ENCODE results near the gene PSD2.

Gene PSD2

GRCh38 chr5:139760066-139761056, 35.2 kb upstream of the PSD2 start:
- DNase-seq (ENCODE audit: insufficient read length, low spot score) (no peak), FAIRE-seq (no peak)
- TF ChIP-seq, protein P1, sequence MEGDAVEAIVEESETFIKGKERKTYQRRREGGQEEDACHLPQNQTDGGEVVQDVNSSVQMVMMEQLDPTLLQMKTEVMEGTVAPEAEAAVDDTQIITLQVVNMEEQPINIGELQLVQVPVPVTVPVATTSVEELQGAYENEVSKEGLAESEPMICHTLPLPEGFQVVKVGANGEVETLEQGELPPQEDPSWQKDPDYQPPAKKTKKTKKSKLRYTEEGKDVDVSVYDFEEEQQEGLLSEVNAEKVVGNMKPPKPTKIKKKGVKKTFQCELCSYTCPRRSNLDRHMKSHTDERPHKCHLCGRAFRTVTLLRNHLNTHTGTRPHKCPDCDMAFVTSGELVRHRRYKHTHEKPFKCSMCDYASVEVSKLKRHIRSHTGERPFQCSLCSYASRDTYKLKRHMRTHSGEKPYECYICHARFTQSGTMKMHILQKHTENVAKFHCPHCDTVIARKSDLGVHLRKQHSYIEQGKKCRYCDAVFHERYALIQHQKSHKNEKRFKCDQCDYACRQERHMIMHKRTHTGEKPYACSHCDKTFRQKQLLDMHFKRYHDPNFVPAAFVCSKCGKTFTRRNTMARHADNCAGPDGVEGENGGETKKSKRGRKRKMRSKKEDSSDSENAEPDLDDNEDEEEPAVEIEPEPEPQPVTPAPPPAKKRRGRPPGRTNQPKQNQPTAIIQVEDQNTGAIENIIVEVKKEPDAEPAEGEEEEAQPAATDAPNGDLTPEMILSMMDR (IDR thresholded peaks at IDR 0.05; ENCODE audit: insufficient read depth, missing control alignments) = no peak

DNA sequence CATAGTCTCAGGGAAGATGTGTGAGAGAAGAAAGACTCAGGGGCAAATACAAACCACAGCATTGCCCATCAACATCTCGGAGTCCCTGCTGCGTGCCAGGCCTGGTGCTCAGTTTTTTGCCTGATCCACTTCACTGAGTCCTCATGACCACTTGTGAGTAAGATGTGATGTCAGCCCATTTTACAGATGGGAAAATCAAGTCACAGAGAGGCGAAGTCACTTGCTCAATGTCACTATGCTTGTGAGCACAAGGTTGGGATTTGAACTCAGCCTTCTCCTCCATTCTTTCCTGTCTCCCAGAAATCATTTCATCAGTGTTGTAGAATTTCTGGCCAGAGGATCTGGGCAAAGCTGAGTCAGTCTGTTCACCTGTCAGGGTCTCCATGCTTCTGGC, 34.6 kb upstream of the PSD2 start:
- no peak for FAIRE-seq
- no peak for DNase-seq (ENCODE audit: insufficient read length, low spot score)
- TF ChIP-seq, protein P1 (IDR thresholded peaks at IDR 0.05; ENCODE audit: insufficient read depth, missing control alignments) = no peak

GRCh38 chr5:139761501-139761900, 34.1 kb upstream of the PSD2 start:
- no peak for FAIRE-seq
- DNase-seq (ENCODE audit: insufficient read length, low spot score) = no peak
- TF ChIP-seq, protein P1 (IDR thresholded peaks at IDR 0.05; ENCODE audit: insufficient read depth, missing control alignments) = no peak

- FAIRE-seq (no peak), DNase-seq (ENCODE audit: insufficient read length, low spot score) (no peak)
- TF ChIP-seq, protein P1 (IDR thresholded peaks at IDR 0.05; ENCODE audit: insufficient read depth, missing control alignments) = no peak
Measured at GRCh38 chr5:139762615-139763170, 32.9 kb upstream of the PSD2 start.

GRCh38 chr5:139763280-139763929, 32.2 kb upstream of the PSD2 start:
- FAIRE-seq = no peak
- no peak for DNase-seq (ENCODE audit: insufficient read length, low spot score)
- TF ChIP-seq, protein P1 (IDR thresholded peaks at IDR 0.05; ENCODE audit: insufficient read depth, missing control alignments) = no peak

- TF ChIP-seq, protein P1 (IDR thresholded peaks at IDR 0.05; ENCODE audit: insufficient read depth, missing control alignments) = no peak
- DNase-seq (ENCODE audit: insufficient read length, low spot score) = no peak
- no peak for FAIRE-seq
Measured at GRCh38 chr5:139763930-139764791, 31.4 kb upstream of the PSD2 start.
